Activated CD8-positive, alpha-beta memory T cell treated with anti-CD3 and anti-CD28 coated beads, Interleukin-2, amount 10 ng/mL, durations not matched to agents 7 days and 5 days (primary cell): ENCODE data around the gene EXD3. TPM values are rescaled to one million over a fixed set of nuclear protein-coding genes. Genes with fewer than 3 reads are reported as not detected.

Source experiments
- ATAC-seq: fragments of 150-1000 bp; cut with Tn5 transposase; one replicate; pipeline ENCODE4 v1.10.0; 2021; ENCODE audit warnings: moderate library complexity
- CTCF ChIA-PET: fragments of 350-600 bp; sonication (Branson Sonifier 250); formaldehyde crosslinking; loops from one replicate; lab custom pipeline; 2021; ENCODE audit warnings: antibody characterized with exemption; lab: Charles Lee
- DNase-seq: peaks from one replicate; pipeline ENCODE4 v3.0.0-alpha.2; 2020
- H3K27ac Mint-ChIP-seq: one replicate; pipeline ENCODE4 v1.8.0; 2021; ENCODE audit warnings: mild to moderate bottlenecking, mixed read lengths
- H3K27me3 Mint-ChIP-seq: one replicate; pipeline ENCODE4 v1.8.0; 2021; ENCODE audit warnings: mixed read lengths
- H3K36me3 Mint-ChIP-seq: one replicate; pipeline ENCODE4 v1.8.0; 2021; ENCODE audit warnings: mild to moderate bottlenecking, mixed read lengths
- H3K4me1 Mint-ChIP-seq: one replicate; pipeline ENCODE4 v1.8.0; 2021; ENCODE audit warnings: mixed read lengths
- H3K4me3 Mint-ChIP-seq: one replicate; pipeline ENCODE4 v1.8.0; 2021; ENCODE audit warnings: mild to moderate bottlenecking, moderate library complexity, mixed read lengths
- H3K9me3 Mint-ChIP-seq: one replicate; pipeline ENCODE4 v1.8.0; 2022; ENCODE audit warnings: low read depth, mixed read lengths
- total RNA-seq, 2 experiments: library from RNA; stranded (reverse); gene quantifications; one replicate each; pipeline ENCODE4 v1.2.3, GENCODE V29; 2021

Gene EXD3
- total RNA-seq, 2 experiments from 2014 or later, result 9.2 to 19.8 TPM

GRCh38 chr9:137447722-137448601 is 25.0 kb upstream of the EXD3 start:
- Mint-ChIP-seq H3K4me3 (no peak overlapping the region), H3K27me3 (peaks cover 16% of the 10 kb centered on the region), H3K36me3 (peaks cover 1% of the 10 kb centered on the region), H3K4me1 (peaks cover 34% of the 10 kb centered on the region), H3K9me3 (no peaks in the 10 kb centered on the region), H3K27ac (no peak overlapping the region)
- CTCF ChIA-PET, result interaction anchor here (0.5 to 1.0 kb wide), 3 partner anchors 24 to 146 kb away, joined by 3 to 4 read pairs (median 3); partner anchors contain the start of genes EXD3, NOXA1 and NRARP
- DNase-seq (no peak), ATAC-seq (no peak)

GRCh38 chr9:137446851-137447471 is 24.0 kb upstream of the EXD3 start:
- CTCF ChIA-PET, result interaction anchor here (1.0 to 5.3 kb wide), 6 partner anchors 10 to 145 kb away, joined by 3 to 59 read pairs (median 4); partner anchors contain the start of genes EXD3, NOXA1, NRARP and NSMF
- H3K27me3 Mint-ChIP-seq, result peaks cover 26% of the 10 kb centered on the region
- ATAC-seq (no peak), DNase-seq (no peak)
- H3K36me3 Mint-ChIP-seq, result peaks cover 1% of the 10 kb centered on the region
- no peak overlapping the region for H3K27ac Mint-ChIP-seq
- peaks cover 27% of the 10 kb centered on the region for H3K4me1 Mint-ChIP-seq
- H3K9me3 Mint-ChIP-seq, result no peaks in the 10 kb centered on the region
- H3K4me3 Mint-ChIP-seq, result no peak overlapping the region

- CTCF ChIA-PET, result interaction anchor here (0.8 to 5.3 kb wide), 11 partner anchors 8 to 159 kb away, joined by 3 to 59 read pairs (median 5); partner anchors contain the start of genes EXD3, NOXA1, NRARP and NSMF
- H3K36me3 Mint-ChIP-seq, result peaks cover 1% of the 10 kb centered on the region
- no peaks in the 10 kb centered on the region for H3K9me3 Mint-ChIP-seq
- no peak overlapping the region for H3K4me3 Mint-ChIP-seq
- DNase-seq, result no peak
- H3K4me1 Mint-ChIP-seq, result peaks cover 26% of the 10 kb centered on the region
- no peak overlapping the region for H3K27ac Mint-ChIP-seq
- peaks cover 28% of the 10 kb centered on the region for H3K27me3 Mint-ChIP-seq
- ATAC-seq, result no peak
Measured at GRCh38 chr9:137445930-137446431, 23.0 kb upstream of the EXD3 start.

- peak; percentile 93 for DNase-seq
- Mint-ChIP-seq H3K4me3 (no peak overlapping the region), H3K36me3 (peaks cover 1% of the 10 kb centered on the region), H3K27me3 (peaks cover 28% of the 10 kb centered on the region), H3K4me1 (peaks cover 23% of the 10 kb centered on the region), H3K27ac (no peak overlapping the region), H3K9me3 (no peaks in the 10 kb centered on the region)
- CTCF ChIA-PET, result interaction anchor here (0.8 to 5.3 kb wide), 15 partner anchors 8 to 350 kb away, joined by 3 to 59 read pairs (median 5); partner anchors contain the start of genes EXD3, NOXA1, NRARP and NSMF
- ATAC-seq, result peak; percentile 89
Measured at GRCh38 chr9:137445275-137445807, 22.4 kb upstream of the EXD3 start.

- Mint-ChIP-seq H3K36me3 (peaks cover 1% of the 10 kb centered on the region), H3K27ac (no peak overlapping the region), H3K4me1 (peaks cover 21% of the 10 kb centered on the region), H3K27me3 (peaks cover 28% of the 10 kb centered on the region), H3K4me3 (no peak overlapping the region), H3K9me3 (no peaks in the 10 kb centered on the region)
- CTCF ChIA-PET, result interaction anchor here (0.9 to 5.3 kb wide), 10 partner anchors 8 to 348 kb away, joined by 3 to 59 read pairs (median 4); partner anchors contain the start of genes EXD3 and NOXA1
- DNase-seq, result no peak
- no peak for ATAC-seq
Measured at GRCh38 chr9:137444106-137444790, 21.3 kb upstream of the EXD3 start.

- Mint-ChIP-seq H3K36me3 (peaks cover 1% of the 10 kb centered on the region), H3K9me3 (no peaks in the 10 kb centered on the region), H3K27me3 (peaks cover 28% of the 10 kb centered on the region), H3K27ac (no peak overlapping the region), H3K4me3 (peak overlapping the region; percentile 43), H3K4me1 (peaks cover 21% of the 10 kb centered on the region)
- CTCF ChIA-PET, result interaction anchor here (5.3 kb wide), 1 partner anchor 18 kb away, joined by 59 read pairs; the partner anchor contains the start of genes EXD3 and NOXA1
- no peak for ATAC-seq
- DNase-seq, result no peak
Measured at GRCh38 chr9:137441935-137442321, 19.0 kb upstream of the EXD3 start.

- Mint-ChIP-seq H3K9me3 (no peaks in the 10 kb centered on the region), H3K4me3 (peak within 1 kb of the TSS; percentile 43), H3K27me3 (peaks cover 28% of the 10 kb centered on the region), H3K36me3 (peaks cover 1% of the 10 kb centered on the region), H3K27ac (no peak within 1 kb of the TSS), H3K4me1 (peaks cover 21% of the 10 kb centered on the region)
- no peak for DNase-seq
- ATAC-seq, result peak; percentile 18
- CTCF ChIA-PET, result interaction anchor here (5.3 kb wide), 1 partner anchor 18 kb away, joined by 59 read pairs; the partner anchor contains the start of genes EXD3 and NOXA1
Measured at GRCh38 chr9:137441289-137441934, 18.4 kb upstream of the EXD3 start, which contains the start of gene ENTPD8. Gene ENTPD8 (minus strand): TSS chr9:137441357. CDS start chr9:137438285, 3,072 bp downstream.

- Mint-ChIP-seq H3K9me3 (no peaks in the 10 kb centered on the region), H3K27me3 (peaks cover 20% of the 10 kb centered on the region), H3K27ac (no peak overlapping the region), H3K4me3 (no peak overlapping the region), H3K4me1 (peaks cover 6% of the 10 kb centered on the region), H3K36me3 (peaks cover 1% of the 10 kb centered on the region)
- no peak for DNase-seq
- ATAC-seq, result no peak
- CTCF ChIA-PET, result interaction anchor here (1.3 kb wide), 1 partner anchor 16 kb away, joined by 4 read pairs; the partner anchor contains the start of genes EXD3 and NOXA1
Measured at GRCh38 chr9:137439158-137439714, 16.3 kb upstream of the EXD3 start.

GRCh38 chr9:137438591-137439157 is 15.7 kb upstream of the EXD3 start:
- ATAC-seq, result no peak
- Mint-ChIP-seq H3K36me3 (peaks cover 1% of the 10 kb centered on the region), H3K4me1 (peaks cover 7% of the 10 kb centered on the region), H3K27ac (no peak overlapping the region), H3K4me3 (no peak overlapping the region), H3K27me3 (peaks cover 17% of the 10 kb centered on the region), H3K9me3 (no peaks in the 10 kb centered on the region)
- no peak for DNase-seq
- CTCF ChIA-PET, result interaction anchor here (1.3 kb wide), 1 partner anchor 16 kb away, joined by 4 read pairs; the partner anchor contains the start of genes EXD3 and NOXA1

GRCh38 chr9:137437691-137438590 is 15.0 kb upstream of the EXD3 start:
- CTCF ChIA-PET, result interaction anchor here (1.3 to 1.5 kb wide), 2 partner anchors 8 to 15 kb away, joined by 4 read pairs; partner anchors contain the start of genes EXD3 and NOXA1
- no peaks in the 10 kb centered on the region for H3K9me3 Mint-ChIP-seq
- H3K4me1 Mint-ChIP-seq, result peaks cover 7% of the 10 kb centered on the region
- peaks cover 12% of the 10 kb centered on the region for H3K27me3 Mint-ChIP-seq
- no peak overlapping the region for H3K4me3 Mint-ChIP-seq
- no peak for ATAC-seq
- no peaks in the 10 kb centered on the region for H3K36me3 Mint-ChIP-seq
- H3K27ac Mint-ChIP-seq, result no peak overlapping the region
- no peak for DNase-seq
